SK-N-SH (cell line): ENCODE measurements around the gene TTC28. TPM values are rescaled to one million over a fixed set of nuclear protein-coding genes. Genes with fewer than 3 reads are reported as not detected.

ENCODE experiments used
- CTCF ChIA-PET: fragments of 300-600, 350-600 bp; formaldehyde crosslinking; extraction: SDS; loops from one replicate; lab custom pipeline; 2021; lab: Yijun Ruan, JAX
- POLR2A ChIA-PET: fragments of 350-600 bp; sonication (Branson Sonifier 250); formaldehyde crosslinking; extraction: SDS; loops from one replicate; lab custom pipeline; 2020; ENCODE audit warnings: antibody characterized with exemption, inconsistent platforms; lab: Yijun Ruan, JAX
- DNase-seq: peaks from one replicate; pipeline ENCODE4 v3.0.0; 2012
- H2AFZ ChIP-seq: fragments of 200-600 bp; sonication (generic); 2 replicates; pipeline ENCODE4 v1.8.1; 2016; ENCODE audit warnings: antibody characterized with exemption, mild to moderate bottlenecking, low read depth
- H3F3A ChIP-seq: fragments of 200-600 bp; sonication (generic); replicated peaks from 2 replicates; pipeline ENCODE3; 2016; ENCODE audit warnings: antibody characterized with exemption, mild to moderate bottlenecking; ENCODE audit not compliant: insufficient read depth
- H3K27ac ChIP-seq, 2 experiments: fragments of 200-500 bp in 1 of 2; fragments of 200-600 bp in 1 of 2; sonication (Bioruptor generic) in 1 of 2; sonication (generic), shearing (Covaris generic) in 1 of 2; 2 replicates each; pipeline versions ENCODE4 v1.5.1 to v1.6.1; 2014 to 2016; ENCODE audit warnings: low read depth in 2 of 2, inconsistent platforms in 1 of 2, low read length in 1 of 2, mild to moderate bottlenecking in 1 of 2, mixed read lengths in 1 of 2
- H3K27me3 ChIP-seq: fragments of 200-600 bp; sonication (generic), shearing (Covaris generic); 2 replicates; pipeline ENCODE4 v1.6.1; 2016; ENCODE audit warnings: mixed run types; ENCODE audit not compliant: insufficient read depth
- H3K36me3 ChIP-seq, 2 experiments: fragments of 200-500 bp in 1 of 2; fragments of 200-600 bp in 1 of 2; sonication (Bioruptor generic) in 1 of 2; sonication (generic) in 1 of 2; replicated peaks in 1 of 2; 2 replicates each; pipeline versions ENCODE3 to v1.5.1; 2014 to 2016; ENCODE audit warnings: low read length in 1 of 2, mild to moderate bottlenecking in 1 of 2; ENCODE audit not compliant: insufficient read depth in 2 of 2, control insufficient read depth in 1 of 2
- H3K4me1 ChIP-seq, 2 experiments: fragments of 200-500 bp in 1 of 2; fragments of 200-600 bp in 1 of 2; sonication (Bioruptor generic) in 1 of 2; sonication (generic), shearing (Covaris generic) in 1 of 2; 2 replicates each; pipeline versions ENCODE4 v1.5.1 to v1.6.1; 2014 to 2016; ENCODE audit warnings: low read depth in 1 of 2, low read length in 1 of 2, mixed run types in 1 of 2; ENCODE audit not compliant: insufficient read depth in 2 of 2, control insufficient read depth in 1 of 2
- H3K4me2 ChIP-seq: fragments of 200-600 bp; sonication (generic), shearing (Covaris generic); 2 replicates; pipeline ENCODE4 v1.6.1; 2017; ENCODE audit warnings: mixed run types
- H3K4me3 ChIP-seq, 2 experiments: fragments of 200-500 bp in 1 of 2; fragments of 200-600 bp in 1 of 2; sonication (Bioruptor generic) in 1 of 2; sonication (generic), shearing (Covaris generic) in 1 of 2; 2 replicates each; pipeline versions ENCODE4 v1.5.1 to v1.8.1; 2014 to 2016; ENCODE audit warnings: low read depth in 2 of 2, inconsistent platforms in 1 of 2, low read length in 1 of 2, mild to moderate bottlenecking in 1 of 2, mixed read lengths in 1 of 2, moderate library complexity in 1 of 2
- H3K79me2 ChIP-seq: fragments of 200-600 bp; sonication (generic); 2 replicates; pipeline ENCODE4 v1.8.1; 2017; ENCODE audit warnings: mild to moderate bottlenecking; ENCODE audit not compliant: insufficient read depth
- H3K9ac ChIP-seq: fragments of 200-600 bp; sonication (generic); 2 replicates; pipeline ENCODE4 v1.6.1; 2017; ENCODE audit warnings: mixed run types
- H3K9me2 ChIP-seq: fragments of 200-600 bp; sonication (generic); 2 replicates; pipeline ENCODE4 v1.6.1; 2017; ENCODE audit warnings: mixed run types
- H3K9me3 ChIP-seq: fragments of 200-600 bp; sonication (generic); 2 replicates; pipeline ENCODE4 v1.6.1; 2017; ENCODE audit warnings: mixed run types, mild to moderate bottlenecking, moderate library complexity
- H4K20me1 ChIP-seq: fragments of 200-600 bp; sonication (generic); 2 replicates; pipeline ENCODE4 v1.6.1; 2017; ENCODE audit warnings: mild to moderate bottlenecking, mixed run types; ENCODE audit not compliant: insufficient read depth
- CHD2 ChIP-seq: fragments of 150-350 bp; IDR thresholded peaks from 2 replicates; pipeline ENCODE4 v1.6.1; 2018; ENCODE audit warnings: low read length; ENCODE audit not compliant: partially characterized antibody
- FOSL2 ChIP-seq: IDR thresholded peaks from 2 replicates; pipeline ENCODE4 v1.4.0; 2012; ENCODE audit warnings: low read depth, mild to moderate bottlenecking, moderate library complexity, borderline replicate concordance
- FOXJ3 ChIP-seq: sonication (generic); formaldehyde crosslinking; IDR thresholded peaks from 2 replicates; pipeline ENCODE4 v1.5.1; 2020; ENCODE audit warnings: mild to moderate bottlenecking, missing genetic modification reagents
- JUND ChIP-seq: IDR thresholded peaks from 2 replicates; pipeline ENCODE4 v1.4.0; 2012
- MEF2A ChIP-seq: IDR thresholded peaks from 2 replicates; pipeline ENCODE4 v1.4.0; 2012; ENCODE audit warnings: low read depth, borderline replicate concordance
- RAD21 ChIP-seq: IDR thresholded peaks from 2 replicates; pipeline ENCODE4 v1.6.1; 2012; ENCODE audit warnings: mild to moderate bottlenecking, low read length
- RXRA ChIP-seq: IDR thresholded peaks from 2 replicates; pipeline ENCODE4 v1.4.0; 2012; ENCODE audit warnings: low read depth, mild to moderate bottlenecking, borderline replicate concordance
- SIN3A ChIP-seq: IDR thresholded peaks from 2 replicates; pipeline ENCODE4 v1.6.1; 2012; ENCODE audit warnings: low read depth, mild to moderate bottlenecking, low read length, moderate library complexity, borderline replicate concordance
- SMC3 ChIP-seq: IDR thresholded peaks from 2 replicates; pipeline ENCODE4 v1.6.1; 2012; ENCODE audit warnings: low read depth, low read length, improper control_type of control experiment
- TCF12 ChIP-seq: IDR thresholded peaks from 2 replicates; pipeline ENCODE4 v1.4.0; 2012
- YY1 ChIP-seq: IDR thresholded peaks from 2 replicates; pipeline ENCODE4 v1.4.0; 2012; ENCODE audit warnings: low read depth, mild to moderate bottlenecking
- WGBS: methylation state at CpG from one replicate; pipeline ENCODE4 v1.1.6; 2017; ENCODE audit warnings: low lambda C conversion rate; 5-methylcytosine and 5-hydroxymethylcytosine counted together
- polyA plus RNA-seq, 3 experiments: library from polyadenylated mRNA; depleted of rRNA; stranded (reverse); fragments of >200 nt; gene quantifications; 2 replicates each; pipeline ENCODE4 v1.2.3, GENCODE V29; 2012
- TF ChIP-seq, protein P1 (sequence below): IDR thresholded peaks from 2 replicates; pipeline ENCODE4 v1.4.0; 2012; ENCODE audit warnings: low read depth, borderline replicate concordance
- TF ChIP-seq, protein P2 (sequence below): IDR thresholded peaks from 2 replicates; pipeline ENCODE4; 2012
- TF ChIP-seq, protein P3 (sequence below): fragments of 200-600 bp; sonication (generic); IDR thresholded peaks from 2 replicates; pipeline ENCODE4 v1.6.1; 2017; ENCODE audit warnings: antibody characterized with exemption, mild to moderate bottlenecking, moderate library complexity
- TF ChIP-seq, protein P4 (sequence below): IDR thresholded peaks from 2 replicates; pipeline ENCODE4 v1.4.0; 2012; ENCODE audit warnings: low read depth, borderline replicate concordance

TTC28 gene
- polyA plus RNA-seq, 1 of the 3 experiments (the other 2 are of a cell fraction): 5.9 TPM

DNA sequence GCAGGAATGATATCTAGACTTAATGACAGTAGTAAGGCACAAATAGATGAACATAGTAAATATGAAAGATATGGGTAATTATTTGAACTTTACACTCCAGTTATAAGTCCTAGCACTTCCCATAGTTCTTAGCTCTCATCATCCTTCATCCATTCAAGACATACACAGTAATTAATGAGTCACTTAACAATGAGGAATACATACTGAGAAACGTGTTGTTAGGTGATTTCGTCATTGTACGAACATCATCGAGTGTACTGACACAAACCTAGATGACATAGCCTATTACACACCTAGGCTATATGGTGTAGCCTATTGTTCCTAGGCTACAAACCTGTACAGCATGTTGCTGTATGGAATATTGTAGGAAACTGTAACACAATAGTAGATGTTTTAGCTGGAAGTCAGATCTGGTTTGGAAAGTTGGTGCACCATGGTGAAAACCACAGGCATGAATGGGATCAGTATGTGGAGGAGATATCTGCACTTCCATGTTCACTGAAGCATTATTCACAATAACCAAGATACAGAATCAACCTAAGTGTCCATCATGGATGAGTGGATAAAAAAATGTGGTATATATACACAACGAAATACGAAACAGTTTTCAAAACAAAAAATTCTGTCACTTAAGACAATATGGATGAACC, 530.7 kb downstream of the TTC28 start (continued):
- TF ChIP-seq FOXJ3 (no peak), SIN3A (no peak), SMC3 (no peak)
- TF ChIP-seq, protein P1, sequence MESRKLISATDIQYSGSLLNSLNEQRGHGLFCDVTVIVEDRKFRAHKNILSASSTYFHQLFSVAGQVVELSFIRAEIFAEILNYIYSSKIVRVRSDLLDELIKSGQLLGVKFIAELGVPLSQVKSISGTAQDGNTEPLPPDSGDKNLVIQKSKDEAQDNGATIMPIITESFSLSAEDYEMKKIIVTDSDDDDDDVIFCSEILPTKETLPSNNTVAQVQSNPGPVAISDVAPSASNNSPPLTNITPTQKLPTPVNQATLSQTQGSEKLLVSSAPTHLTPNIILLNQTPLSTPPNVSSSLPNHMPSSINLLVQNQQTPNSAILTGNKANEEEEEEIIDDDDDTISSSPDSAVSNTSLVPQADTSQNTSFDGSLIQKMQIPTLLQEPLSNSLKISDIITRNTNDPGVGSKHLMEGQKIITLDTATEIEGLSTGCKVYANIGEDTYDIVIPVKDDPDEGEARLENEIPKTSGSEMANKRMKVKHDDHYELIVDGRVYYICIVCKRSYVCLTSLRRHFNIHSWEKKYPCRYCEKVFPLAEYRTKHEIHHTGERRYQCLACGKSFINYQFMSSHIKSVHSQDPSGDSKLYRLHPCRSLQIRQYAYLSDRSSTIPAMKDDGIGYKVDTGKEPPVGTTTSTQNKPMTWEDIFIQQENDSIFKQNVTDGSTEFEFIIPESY: no peak
- TF ChIP-seq, all 33 proteins: peak for 0

DNA sequence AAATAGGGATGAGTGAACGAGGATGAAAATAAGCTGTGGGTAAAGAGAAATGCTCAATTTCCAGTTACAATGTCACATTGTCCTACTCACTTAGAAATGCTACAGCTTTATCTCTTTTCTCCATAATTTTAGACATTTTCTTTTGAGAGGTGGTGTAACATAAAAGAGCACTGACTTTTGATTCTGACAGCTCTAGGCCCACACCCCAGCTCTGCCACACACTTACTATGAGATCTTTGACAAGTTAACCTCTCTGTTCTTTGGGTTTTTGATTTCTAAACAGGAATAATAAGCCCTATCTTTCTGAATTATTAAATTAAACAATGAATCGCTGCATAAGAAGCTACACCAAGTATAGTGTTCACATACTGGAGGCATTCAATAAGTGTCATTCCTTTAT, 532.2 kb downstream of the TTC28 start:
- H3K9me2 ChIP-seq: no peaks in the 10 kb centered on the region
- TF ChIP-seq FOSL2 (no peak), RXRA (no peak), TCF12 (no peak), CHD2 (no peak), RAD21 (no peak), MEF2A (no peak), JUND (no peak), YY1 (no peak)
- TF ChIP-seq, protein P2, sequence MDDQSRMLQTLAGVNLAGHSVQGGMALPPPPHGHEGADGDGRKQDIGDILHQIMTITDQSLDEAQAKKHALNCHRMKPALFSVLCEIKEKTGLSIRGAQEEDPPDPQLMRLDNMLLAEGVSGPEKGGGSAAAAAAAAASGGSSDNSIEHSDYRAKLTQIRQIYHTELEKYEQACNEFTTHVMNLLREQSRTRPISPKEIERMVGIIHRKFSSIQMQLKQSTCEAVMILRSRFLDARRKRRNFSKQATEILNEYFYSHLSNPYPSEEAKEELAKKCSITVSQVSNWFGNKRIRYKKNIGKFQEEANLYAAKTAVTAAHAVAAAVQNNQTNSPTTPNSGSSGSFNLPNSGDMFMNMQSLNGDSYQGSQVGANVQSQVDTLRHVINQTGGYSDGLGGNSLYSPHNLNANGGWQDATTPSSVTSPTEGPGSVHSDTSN: no peak
- TF ChIP-seq, protein P1: no peak
- TF ChIP-seq, protein P3, sequence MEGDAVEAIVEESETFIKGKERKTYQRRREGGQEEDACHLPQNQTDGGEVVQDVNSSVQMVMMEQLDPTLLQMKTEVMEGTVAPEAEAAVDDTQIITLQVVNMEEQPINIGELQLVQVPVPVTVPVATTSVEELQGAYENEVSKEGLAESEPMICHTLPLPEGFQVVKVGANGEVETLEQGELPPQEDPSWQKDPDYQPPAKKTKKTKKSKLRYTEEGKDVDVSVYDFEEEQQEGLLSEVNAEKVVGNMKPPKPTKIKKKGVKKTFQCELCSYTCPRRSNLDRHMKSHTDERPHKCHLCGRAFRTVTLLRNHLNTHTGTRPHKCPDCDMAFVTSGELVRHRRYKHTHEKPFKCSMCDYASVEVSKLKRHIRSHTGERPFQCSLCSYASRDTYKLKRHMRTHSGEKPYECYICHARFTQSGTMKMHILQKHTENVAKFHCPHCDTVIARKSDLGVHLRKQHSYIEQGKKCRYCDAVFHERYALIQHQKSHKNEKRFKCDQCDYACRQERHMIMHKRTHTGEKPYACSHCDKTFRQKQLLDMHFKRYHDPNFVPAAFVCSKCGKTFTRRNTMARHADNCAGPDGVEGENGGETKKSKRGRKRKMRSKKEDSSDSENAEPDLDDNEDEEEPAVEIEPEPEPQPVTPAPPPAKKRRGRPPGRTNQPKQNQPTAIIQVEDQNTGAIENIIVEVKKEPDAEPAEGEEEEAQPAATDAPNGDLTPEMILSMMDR: no peak
- TF ChIP-seq, protein P4, sequence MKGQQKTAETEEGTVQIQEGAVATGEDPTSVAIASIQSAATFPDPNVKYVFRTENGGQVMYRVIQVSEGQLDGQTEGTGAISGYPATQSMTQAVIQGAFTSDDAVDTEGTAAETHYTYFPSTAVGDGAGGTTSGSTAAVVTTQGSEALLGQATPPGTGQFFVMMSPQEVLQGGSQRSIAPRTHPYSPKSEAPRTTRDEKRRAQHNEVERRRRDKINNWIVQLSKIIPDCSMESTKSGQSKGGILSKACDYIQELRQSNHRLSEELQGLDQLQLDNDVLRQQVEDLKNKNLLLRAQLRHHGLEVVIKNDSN: no peak
- no peaks in the 10 kb centered on the region for H3K36me3 ChIP-seq
- H3K27ac ChIP-seq: no peak overlapping the region
- H3F3A ChIP-seq: peaks cover 12% of the 10 kb centered on the region
- H3K79me2 ChIP-seq: no peaks in the 10 kb centered on the region
- H3K9ac ChIP-seq: no peak overlapping the region
- no peak for DNase-seq
- CTCF ChIA-PET: interaction anchor here (0.8 to 1.3 kb wide), 2 partner anchors 16 to 17 kb away, joined by 3 read pairs; no protein-coding TSS in a partner anchor
- H3K4me3 ChIP-seq: no peak overlapping the region
- 88% methylated on average over 2 of the region's 2 CpGs for WGBS
- H2AFZ ChIP-seq: no peak overlapping the region
- no peaks in the 10 kb centered on the region for H4K20me1 ChIP-seq
- no peaks in the 10 kb centered on the region for H3K27me3 ChIP-seq
- no peaks in the 10 kb centered on the region for H3K9me3 ChIP-seq
- H3K4me1 ChIP-seq: peaks cover 12 to 23% of the 10 kb centered on the region in 2 experiments; a peak in 3 of 4 replicates
- H3K4me2 ChIP-seq: no peak overlapping the region
- POLR2A ChIA-PET: no interaction called here
